Activated CD8-positive, alpha-beta T cell treated with anti-CD3 and anti-CD28 coated beads for 36 hours (primary cell): Measurements from ENCODE around the gene GMPR. TPM values are rescaled to one million over a fixed set of nuclear protein-coding genes. Genes with fewer than 3 reads are reported as not detected.

Experiments used
- ATAC-seq: fragments of 200-7000 bp; cut with Tn5 transposase; one replicate; pipeline ENCODE4 v1.10.0; 2021; ENCODE audit warnings: mild to moderate bottlenecking, moderate library complexity
- CTCF ChIA-PET: fragments of 350-600 bp; sonication (Branson Sonifier 250); formaldehyde crosslinking; loops from one replicate; lab custom pipeline; 2021; ENCODE audit warnings: antibody characterized with exemption; lab: Charles Lee
- POLR2A ChIA-PET: fragments of 350-600 bp; sonication (Branson Sonifier 250); formaldehyde crosslinking; loops from one replicate; lab custom pipeline; 2021; ENCODE audit warnings: antibody characterized with exemption; lab: Charles Lee
- DNase-seq: peaks from one replicate; pipeline ENCODE4 v3.0.0-alpha.2; 2020
- H3K27ac Mint-ChIP-seq: one replicate; pipeline ENCODE4 v1.8.0; 2021; ENCODE audit warnings: mild to moderate bottlenecking, mixed read lengths
- H3K27me3 Mint-ChIP-seq: one replicate; pipeline ENCODE4 v1.8.0; 2021; ENCODE audit warnings: mixed read lengths
- H3K36me3 Mint-ChIP-seq: one replicate; pipeline ENCODE4 v1.8.0; 2021; ENCODE audit warnings: low read depth, mixed read lengths
- H3K4me1 Mint-ChIP-seq: one replicate; pipeline ENCODE4 v1.8.0; 2021; ENCODE audit warnings: low read depth, mixed read lengths
- H3K4me3 Mint-ChIP-seq: one replicate; pipeline ENCODE4 v1.8.0; 2021; ENCODE audit warnings: mild to moderate bottlenecking, moderate library complexity, mixed read lengths
- H3K9me3 Mint-ChIP-seq: one replicate; pipeline ENCODE4 v1.8.0; 2021; ENCODE audit warnings: mixed read lengths
- CTCF ChIP-seq: fragments of 200-600 bp; IDR thresholded peaks from one replicate; pipeline ENCODE4 v1.8.0; 2022; ENCODE audit warnings: antibody characterized with exemption, mild to moderate bottlenecking
- intact Hi-C: fragments of 100-400 bp; cut with micrococcal nuclease; formaldehyde crosslinking; loops from one replicate; pipeline ENCODE4 v1.10.0; 2022
- total RNA-seq, 2 experiments: library from RNA; stranded (reverse); gene quantifications; one replicate each; pipeline ENCODE4 v1.2.3, GENCODE V29; 2021

Gene GMPR
- total RNA-seq, 2 experiments from 2014 or later = 0.31 to 0.65 TPM

- ChIA-PET POLR2A (no interaction called here), CTCF (no interaction called here)
- no peak for ATAC-seq
- Mint-ChIP-seq H3K36me3 (no peaks in the 10 kb centered on the region), H3K27me3 (no peaks in the 10 kb centered on the region), H3K9me3 (no peaks in the 10 kb centered on the region), H3K27ac (no peak overlapping the region), H3K4me1 (no peaks in the 10 kb centered on the region), H3K4me3 (no peak overlapping the region)
- no peak for TF ChIP-seq CTCF
- DNase-seq = no peak
- intact Hi-C loops = no loop called here
Measured at GRCh38 chr6:16292432-16292831, 54.0 kb downstream of the GMPR start.

- H3K4me1 Mint-ChIP-seq = no peaks in the 10 kb centered on the region
- intact Hi-C loops = no loop called here
- no peak overlapping the region for H3K4me3 Mint-ChIP-seq
- ChIA-PET POLR2A (no interaction called here), CTCF (no interaction called here)
- DNase-seq (no peak), ATAC-seq (no peak)
- no peaks in the 10 kb centered on the region for H3K27me3 Mint-ChIP-seq
- H3K9me3 Mint-ChIP-seq = no peaks in the 10 kb centered on the region
- no peaks in the 10 kb centered on the region for H3K36me3 Mint-ChIP-seq
- TF ChIP-seq CTCF = no peak
- no peak overlapping the region for H3K27ac Mint-ChIP-seq
Measured at GRCh38 chr6:16292942-16293341, 54.6 kb downstream of the GMPR start.

- DNase-seq = no peak
- no peaks in the 10 kb centered on the region for H3K9me3 Mint-ChIP-seq
- H3K4me1 Mint-ChIP-seq = no peaks in the 10 kb centered on the region
- intact Hi-C loops = no loop called here
- CTCF ChIA-PET = no interaction called here
- POLR2A ChIA-PET = interaction anchor here (1.1 to 1.2 kb wide), 2 partner anchors 8 to 9 kb away, joined by 3 read pairs; no protein-coding TSS in a partner anchor
- no peak for ATAC-seq
- H3K27ac Mint-ChIP-seq = no peak overlapping the region
- no peaks in the 10 kb centered on the region for H3K36me3 Mint-ChIP-seq
- no peaks in the 10 kb centered on the region for H3K27me3 Mint-ChIP-seq
- TF ChIP-seq CTCF = no peak
- no peak overlapping the region for H3K4me3 Mint-ChIP-seq
Measured at GRCh38 chr6:16294371-16294770, 56.0 kb downstream of the GMPR start.

- intact Hi-C loops = no loop called here
- no peak for DNase-seq
- ChIA-PET POLR2A (interaction anchor here (1.1 to 1.2 kb wide), 2 partner anchors 8 to 9 kb away, joined by 3 read pairs; no protein-coding TSS in a partner anchor), CTCF (no interaction called here)
- no peak overlapping the region for H3K4me3 Mint-ChIP-seq
- H3K27me3 Mint-ChIP-seq = no peaks in the 10 kb centered on the region
- H3K4me1 Mint-ChIP-seq = no peaks in the 10 kb centered on the region
- no peak overlapping the region for H3K27ac Mint-ChIP-seq
- ATAC-seq = no peak
- no peaks in the 10 kb centered on the region for H3K9me3 Mint-ChIP-seq
- TF ChIP-seq CTCF = no peak
- no peaks in the 10 kb centered on the region for H3K36me3 Mint-ChIP-seq
Measured at GRCh38 chr6:16295060-16295459, 56.7 kb downstream of the GMPR start.

- CTCF ChIA-PET = interaction anchor here (1.2 kb wide), 1 partner anchor 21 kb away, joined by 3 read pairs; no protein-coding TSS in a partner anchor
- TF ChIP-seq CTCF = no peak
- H3K27ac Mint-ChIP-seq = no peak overlapping the region
- no peak for ATAC-seq
- H3K36me3 Mint-ChIP-seq = no peaks in the 10 kb centered on the region
- no peak for DNase-seq
- H3K27me3 Mint-ChIP-seq = no peaks in the 10 kb centered on the region
- no peak overlapping the region for H3K4me3 Mint-ChIP-seq
- intact Hi-C loops = no loop called here
- no peaks in the 10 kb centered on the region for H3K4me1 Mint-ChIP-seq
- POLR2A ChIA-PET = interaction anchor here (1.2 kb wide), 1 partner anchor 10 kb away, joined by 3 read pairs; no protein-coding TSS in a partner anchor
- H3K9me3 Mint-ChIP-seq = no peaks in the 10 kb centered on the region
Measured at GRCh38 chr6:16295471-16295870, 57.1 kb downstream of the GMPR start.
